D721Med (cell line): ENCODE measurements around the gene MFAP4.

ENCODE experiments used
- DNase-seq: peaks from one replicate; pipeline ENCODE4 v3.0.0; 2011; ENCODE audit warnings: low spot score; ENCODE audit not compliant: insufficient read length
- FAIRE-seq: peaks from 2 replicates; lab custom pipeline; 2011; peaks lifted over from hg19 to GRCh38; lab: Jason Lieb, UNC
- CTCF ChIP-seq: IDR thresholded peaks from 2 replicates; pipeline ENCODE4 v1.5.1; 2012; ENCODE audit warnings: mild to moderate bottlenecking, control low read depth; ENCODE audit not compliant: insufficient read depth; ENCODE audit errors: missing control alignments

Gene MFAP4

GRCh38 chr17:19421926-19422325 lies 34.9 kb upstream of the MFAP4 start:
- FAIRE-seq (no peak), DNase-seq (no peak)
- TF ChIP-seq CTCF, result no peak

GRCh38 chr17:19421219-19421618 lies 34.2 kb upstream of the MFAP4 start:
- TF ChIP-seq CTCF, result no peak
- DNase-seq (no peak), FAIRE-seq (no peak)

- no peak for TF ChIP-seq CTCF
- DNase-seq (no peak), FAIRE-seq (no peak)
Measured at GRCh38 chr17:19418251-19418992, 31.4 kb upstream of the MFAP4 start.

GRCh38 chr17:19417611-19418010 lies 30.6 kb upstream of the MFAP4 start:
- FAIRE-seq (no peak), DNase-seq (no peak)
- no peak for TF ChIP-seq CTCF

- DNase-seq (no peak), FAIRE-seq (no peak)
- TF ChIP-seq CTCF, result no peak
Measured at GRCh38 chr17:19415806-19416775, 29.1 kb upstream of the MFAP4 start.

- FAIRE-seq, result no peak
- no peak for TF ChIP-seq CTCF
- DNase-seq, result no peak
Measured at GRCh38 chr17:19415311-19415710, 28.3 kb upstream of the MFAP4 start.
